ENCODE data around the gene LRMDA.

Gene LRMDA

GRCh38 chr10:75977139-75977538, 545.7 kb downstream of the LRMDA start:
- no peak for DNase-seq

DNA sequence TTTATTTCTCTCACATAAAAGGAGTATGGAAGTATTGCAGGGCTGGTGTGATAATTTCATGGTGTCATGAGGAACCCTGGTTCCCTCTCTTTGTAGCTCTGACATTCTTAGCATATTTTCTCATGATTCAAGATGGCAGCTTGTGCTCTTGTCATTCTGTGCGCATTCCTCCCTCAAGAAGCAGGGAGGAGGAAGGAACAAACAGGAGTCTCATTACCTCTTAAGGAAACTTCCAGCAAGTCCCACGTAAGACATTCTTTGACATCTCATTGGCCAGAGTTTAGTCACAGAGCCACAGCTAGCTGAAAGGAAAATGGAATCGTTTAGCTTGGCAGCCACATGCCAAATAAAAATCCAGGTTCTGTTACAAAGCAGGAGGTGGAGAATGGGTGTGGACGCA, 546.8 kb downstream of the LRMDA start:
- no peak for DNase-seq

DNA sequence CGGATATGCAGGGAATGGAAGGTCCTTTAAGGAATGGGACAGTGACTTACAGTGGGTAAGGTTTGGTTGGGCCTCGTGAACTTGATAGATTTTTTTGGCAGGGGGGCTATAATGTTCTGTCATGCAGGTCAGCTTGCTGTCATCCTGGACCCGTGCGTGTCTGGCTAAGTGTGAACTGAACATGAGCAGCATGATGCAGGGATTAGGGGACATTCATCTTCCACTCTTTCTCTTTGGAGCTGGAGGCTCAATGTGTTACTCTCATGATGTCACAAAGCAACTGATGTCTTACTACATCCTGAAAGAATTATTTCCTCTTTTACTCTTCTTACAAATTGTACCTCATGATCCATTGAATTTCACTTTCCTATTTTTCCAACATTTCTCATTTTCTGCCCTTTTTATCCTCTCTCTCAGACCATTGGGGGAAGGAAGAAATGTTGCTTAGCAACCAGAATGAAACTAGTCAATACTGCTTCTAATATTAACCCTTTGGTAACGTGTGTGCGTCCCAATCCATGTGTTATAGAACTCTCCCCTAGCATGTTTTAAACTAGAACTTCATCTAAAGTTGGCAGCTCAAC, 549.1 kb downstream of the LRMDA start:
- DNase-seq, result no peak

DNA sequence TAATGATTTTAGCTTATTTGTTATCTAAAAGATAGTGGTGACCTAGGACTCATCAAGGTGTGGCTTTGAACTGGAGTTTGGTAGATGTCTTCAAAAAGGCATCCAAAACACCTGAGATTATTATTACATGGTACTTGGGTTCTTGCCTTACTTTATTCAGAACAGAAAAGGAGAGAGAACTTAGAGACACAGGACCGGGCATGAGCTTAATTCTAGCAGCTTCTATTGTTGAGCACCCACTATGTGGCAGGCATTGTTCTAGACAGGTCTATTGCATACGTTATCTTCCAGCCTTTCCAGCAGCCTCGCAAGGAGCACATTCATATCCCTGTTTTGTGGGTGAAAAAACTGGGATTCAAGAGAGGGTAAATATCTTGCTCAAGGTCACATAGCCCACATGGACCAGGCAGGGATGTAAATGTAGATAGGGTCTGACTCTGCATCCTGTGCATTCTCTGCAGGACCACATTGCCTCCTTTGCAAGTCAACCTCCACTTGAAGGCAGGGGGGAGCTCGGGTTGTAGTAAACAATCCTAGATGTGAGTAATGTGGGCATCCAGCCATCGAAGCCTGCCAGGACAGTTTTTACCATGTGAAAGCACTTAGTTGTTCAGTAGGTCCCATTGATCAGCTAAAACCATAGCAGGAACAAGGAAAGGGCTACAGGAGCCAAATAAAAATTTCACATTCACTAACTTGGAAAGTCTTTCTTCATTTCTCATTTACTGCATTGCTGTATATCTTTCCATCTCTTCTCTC, 551.4 kb downstream of the LRMDA start:
- DNase-seq, result no peak

GRCh38 chr10:75984067-75984466, 552.6 kb downstream of the LRMDA start:
- DNase-seq, result no peak

DNA sequence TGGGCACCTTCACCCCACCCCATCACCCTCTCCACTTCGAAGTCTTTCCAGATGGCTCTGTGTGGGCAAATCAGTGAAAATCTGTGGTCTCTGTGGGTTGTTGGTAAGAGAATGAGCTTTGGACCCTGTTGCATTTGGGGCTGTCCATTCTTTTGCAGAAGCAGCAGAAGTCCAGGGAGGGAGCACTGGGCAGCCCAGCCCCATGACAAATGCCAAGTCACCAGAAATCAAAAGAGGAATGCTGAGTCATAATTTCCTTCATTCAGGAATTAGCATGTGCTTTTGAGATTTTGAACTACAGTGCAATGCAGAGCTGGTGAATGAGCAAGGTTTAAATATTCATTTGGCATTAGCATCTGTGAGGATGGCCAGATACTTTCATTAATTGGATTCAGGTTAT, 556.2 kb downstream of the LRMDA start:
- no peak for DNase-seq

DNA sequence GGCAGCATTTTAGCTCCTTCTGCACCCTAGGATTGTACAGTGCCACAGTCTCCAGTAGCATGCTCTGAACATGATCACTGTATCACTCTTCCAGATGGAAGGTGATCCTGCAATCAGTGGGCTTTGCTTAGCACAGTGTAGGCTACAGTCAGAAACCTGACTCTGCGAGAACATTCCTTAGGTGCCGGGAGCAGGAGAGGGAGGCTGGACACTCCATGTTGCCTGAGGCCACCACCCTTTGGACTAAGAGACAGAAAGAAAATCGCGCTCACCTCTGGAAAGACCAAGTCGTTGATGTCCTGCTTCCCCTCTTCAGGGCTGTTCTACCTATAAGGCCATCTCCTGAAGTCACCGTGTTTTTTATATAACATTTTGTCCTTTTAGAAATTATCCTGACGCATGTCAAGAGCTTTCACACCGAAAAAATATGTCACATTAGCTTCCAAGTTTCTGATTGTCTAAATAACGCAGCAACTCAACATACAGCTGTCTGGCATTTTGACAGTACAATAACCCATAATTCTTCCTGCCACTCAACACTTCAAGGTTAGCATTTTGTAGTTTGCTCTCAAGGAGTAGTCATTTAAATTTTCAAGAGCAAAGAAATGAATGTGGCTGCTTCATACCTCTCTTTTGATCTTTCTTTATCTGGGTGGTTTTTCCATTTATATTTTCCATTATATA, 563.1 kb downstream of the LRMDA start:
- no peak for DNase-seq

DNA sequence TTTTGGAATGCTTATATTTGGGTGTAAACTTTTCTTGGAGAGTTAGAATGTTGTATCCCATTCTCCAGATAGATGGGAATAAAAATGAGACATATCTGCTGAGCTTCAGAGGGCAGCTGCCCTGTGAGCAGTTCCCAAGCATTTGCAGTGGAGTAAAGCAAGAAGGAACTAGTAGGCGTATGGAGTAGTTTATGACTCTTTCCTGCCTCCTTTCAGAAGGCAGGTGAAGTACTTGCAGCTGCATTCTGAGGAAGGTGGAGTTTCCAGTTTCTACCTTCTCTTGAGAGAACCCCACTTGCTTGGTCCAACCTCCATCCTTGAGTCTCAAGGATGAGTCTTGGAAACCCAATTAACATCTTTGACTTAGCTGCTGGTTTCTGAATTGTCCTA, 563.6 kb downstream of the LRMDA start:
- no peak for DNase-seq

DNA sequence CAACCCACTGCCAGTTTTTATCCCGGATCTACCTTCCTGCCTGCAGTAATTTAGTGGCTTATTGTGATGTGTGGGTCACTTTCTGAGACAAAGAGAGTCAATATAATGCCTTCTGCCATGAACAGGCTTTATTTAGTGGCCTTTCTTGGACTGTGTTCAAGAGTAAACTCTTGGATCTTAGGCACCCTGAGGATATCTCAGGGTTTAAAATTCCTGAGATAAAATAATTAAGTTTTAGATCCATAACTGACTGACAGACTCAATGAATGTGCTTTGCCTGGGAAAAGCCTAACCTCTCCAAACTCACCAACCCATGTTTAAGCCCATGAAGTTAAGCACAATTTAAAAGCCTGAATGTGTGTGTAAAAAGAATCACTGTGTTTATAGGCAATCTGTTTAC, 564.3 kb downstream of the LRMDA start:
- DNase-seq, result no peak

DNA sequence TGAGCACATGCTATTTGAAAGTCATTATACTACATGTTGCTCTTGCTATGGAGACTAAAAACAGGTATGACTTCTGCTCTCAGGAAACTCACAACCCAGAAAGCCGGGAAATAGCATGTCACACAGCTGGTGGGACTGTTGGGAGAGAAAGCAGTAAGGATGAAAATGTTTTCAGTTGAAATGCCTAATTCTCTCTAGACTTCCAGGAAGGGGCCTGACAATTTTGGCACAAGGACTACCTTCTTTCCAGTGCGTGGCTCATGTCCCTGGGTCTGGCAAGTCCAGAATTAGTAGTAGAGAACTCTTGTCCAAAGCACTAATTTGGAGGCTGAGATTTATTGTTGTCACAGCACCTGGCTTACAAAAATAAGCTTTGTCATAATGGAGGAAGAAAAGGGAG, 567.6 kb downstream of the LRMDA start:
- DNase-seq, result no peak

GRCh38 chr10:75999515-76000209, 568.2 kb downstream of the LRMDA start:
- no peak for DNase-seq

GRCh38 chr10:76000550-76000949, 569.1 kb downstream of the LRMDA start:
- no peak for DNase-seq

GRCh38 chr10:76001019-76001418, 569.6 kb downstream of the LRMDA start:
- no peak for DNase-seq

DNA sequence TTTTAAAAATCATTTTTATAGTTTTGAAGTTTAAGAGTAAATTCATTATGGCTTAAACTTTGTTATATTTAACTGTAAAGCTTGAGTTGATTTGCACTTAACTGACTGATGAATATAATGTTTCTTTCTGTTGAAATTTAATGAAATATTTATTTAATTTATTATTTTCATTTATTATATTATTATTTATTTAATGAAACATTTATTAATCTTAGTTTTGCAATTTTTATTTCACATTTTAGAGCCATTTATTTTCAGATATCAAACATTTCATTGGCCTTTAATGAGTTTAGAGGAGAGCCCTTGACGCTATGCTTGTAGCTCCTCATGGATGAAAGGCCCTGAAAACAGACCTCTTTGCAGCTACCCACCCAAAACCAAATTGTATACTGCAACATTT, 570.0 kb downstream of the LRMDA start:
- no peak for DNase-seq

DNA sequence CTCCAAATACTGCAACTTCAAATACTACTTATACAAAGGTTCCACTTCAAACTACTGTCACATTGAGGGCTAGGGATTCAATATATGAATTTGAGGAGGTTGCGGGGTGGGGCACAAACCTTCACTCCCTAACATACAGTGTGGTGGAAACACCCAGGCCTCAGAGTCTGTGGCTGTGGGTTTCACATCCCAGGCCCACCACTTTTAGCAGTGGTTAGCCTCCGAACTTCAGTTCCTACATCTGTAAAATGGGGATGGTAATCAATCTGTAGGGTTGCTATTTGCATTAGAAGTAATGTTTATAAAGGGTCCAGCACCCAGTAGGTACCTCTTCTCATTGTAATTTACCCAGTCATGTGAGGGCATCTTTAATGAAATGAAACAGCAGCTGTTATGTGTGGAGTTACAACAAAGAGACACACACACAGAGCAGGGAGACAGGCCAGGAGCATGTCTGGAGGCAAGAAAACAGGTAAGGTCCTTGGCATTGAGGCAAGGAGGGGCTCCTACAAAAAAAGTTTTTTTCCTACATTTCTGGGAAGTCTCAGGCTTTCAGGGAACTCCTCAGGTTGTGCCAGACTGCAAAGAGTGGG, 570.9 kb downstream of the LRMDA start:
- DNase-seq, result no peak

GRCh38 chr10:76007667-76008181, 576.3 kb downstream of the LRMDA start:
- no peak for DNase-seq

DNA sequence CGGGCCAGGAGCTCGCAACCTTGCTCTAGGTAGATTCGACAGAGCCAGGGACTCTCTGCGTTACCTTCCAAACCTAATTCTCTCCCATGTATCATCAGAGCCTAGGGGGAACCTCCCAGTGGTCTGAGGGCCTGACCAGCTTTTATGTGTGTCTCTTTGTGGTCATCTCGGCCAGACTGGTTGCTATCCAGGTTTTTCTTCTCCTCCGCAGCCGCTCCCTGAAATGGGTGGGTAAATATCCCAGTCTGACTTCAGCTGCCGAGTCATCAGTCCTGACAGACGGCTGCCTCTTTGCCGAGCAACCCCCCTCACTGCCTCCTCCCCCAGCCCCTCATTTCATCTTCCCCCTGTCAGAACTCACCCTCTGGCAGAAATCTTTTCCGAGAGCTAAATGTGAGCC, 578.1 kb downstream of the LRMDA start:
- no peak for DNase-seq

DNA sequence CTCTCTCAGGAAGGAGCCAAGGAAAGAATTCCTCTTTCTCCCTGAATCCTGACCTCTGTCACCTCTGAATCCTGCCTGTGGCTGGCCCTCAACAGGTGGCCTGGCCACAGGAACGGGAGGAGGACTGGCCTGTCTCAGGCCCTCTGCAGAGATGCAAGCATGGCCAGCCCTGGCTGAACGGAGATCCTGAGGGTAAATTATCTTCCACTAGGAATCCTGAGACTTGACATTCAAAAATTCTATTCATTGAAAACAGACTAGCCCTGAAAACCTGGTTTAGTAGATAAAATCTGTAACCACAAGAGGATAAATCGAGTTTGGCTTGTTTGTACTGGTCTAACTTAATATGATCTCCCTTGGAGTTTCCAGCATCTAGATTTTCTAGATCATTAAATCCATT, 579.3 kb downstream of the LRMDA start:
- DNase-seq, result no peak

GRCh38 chr10:76012716-76013327, 581.4 kb downstream of the LRMDA start:
- DNase-seq, result no peak

GRCh38 chr10:76015245-76015644, 583.8 kb downstream of the LRMDA start:
- no peak for DNase-seq

DNA sequence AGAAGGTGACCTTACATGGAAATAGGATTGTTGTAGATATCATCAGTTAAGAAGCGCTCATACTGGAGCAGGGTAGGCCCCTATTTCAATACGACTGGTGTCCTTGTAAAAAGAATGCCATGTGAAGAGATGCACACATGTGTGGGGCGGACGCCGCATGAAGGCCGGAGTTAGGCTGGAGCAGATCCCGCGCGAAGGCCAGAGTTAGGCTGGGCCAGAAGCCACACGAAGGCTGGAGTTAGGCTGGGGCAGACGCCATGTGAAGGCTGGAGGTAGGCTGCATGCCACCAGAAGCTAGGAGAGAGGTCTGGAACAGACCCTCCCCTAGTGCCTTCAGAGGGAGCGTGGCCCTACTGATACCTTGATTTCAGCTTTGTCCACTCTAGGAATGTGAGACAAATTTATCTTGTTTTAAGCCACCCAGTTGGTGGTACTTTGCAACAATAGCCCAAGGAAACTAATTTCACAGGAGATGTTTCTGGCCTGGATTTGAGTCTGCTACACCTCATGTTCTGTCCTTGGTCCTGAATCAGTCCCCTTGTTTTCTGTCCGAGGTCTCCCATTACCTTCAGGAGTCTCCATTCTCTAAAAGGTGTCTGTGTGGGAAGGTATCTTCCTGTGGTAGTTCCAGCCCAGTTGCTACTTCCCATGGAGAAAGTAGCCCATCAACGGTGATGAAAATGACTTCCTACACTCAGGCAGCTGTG, 585.8 kb downstream of the LRMDA start:
- DNase-seq, result no peak
